ENCODE data around the gene WBP1L. TPM values are rescaled to one million over a fixed set of nuclear protein-coding genes. Genes with fewer than 3 reads are reported as not detected.

WBP1L gene
- total RNA-seq, 1 donor from 2014 or later = 79.7 TPM

DNA sequence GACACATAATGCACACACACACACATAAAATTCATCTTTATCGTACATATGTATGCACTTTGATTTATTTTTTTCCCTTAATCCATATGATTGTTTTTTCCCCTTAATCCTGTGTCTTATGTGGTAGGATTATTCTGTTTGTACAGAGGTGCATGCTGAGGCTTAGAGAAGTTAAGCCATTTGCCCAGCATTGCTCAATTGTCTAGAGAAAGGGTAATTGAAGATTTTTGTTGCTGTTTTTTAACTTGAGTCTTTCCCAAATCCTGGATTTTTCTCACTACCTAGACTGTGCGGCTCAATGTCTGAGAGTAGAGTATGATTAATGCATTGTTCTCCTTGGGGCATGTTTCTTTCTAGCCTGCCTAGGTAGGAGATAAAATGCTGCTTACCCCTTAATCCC, 35.0 kb downstream of the WBP1L start:
- DNase-seq (ENCODE audit: low read depth) = no peak

DNA sequence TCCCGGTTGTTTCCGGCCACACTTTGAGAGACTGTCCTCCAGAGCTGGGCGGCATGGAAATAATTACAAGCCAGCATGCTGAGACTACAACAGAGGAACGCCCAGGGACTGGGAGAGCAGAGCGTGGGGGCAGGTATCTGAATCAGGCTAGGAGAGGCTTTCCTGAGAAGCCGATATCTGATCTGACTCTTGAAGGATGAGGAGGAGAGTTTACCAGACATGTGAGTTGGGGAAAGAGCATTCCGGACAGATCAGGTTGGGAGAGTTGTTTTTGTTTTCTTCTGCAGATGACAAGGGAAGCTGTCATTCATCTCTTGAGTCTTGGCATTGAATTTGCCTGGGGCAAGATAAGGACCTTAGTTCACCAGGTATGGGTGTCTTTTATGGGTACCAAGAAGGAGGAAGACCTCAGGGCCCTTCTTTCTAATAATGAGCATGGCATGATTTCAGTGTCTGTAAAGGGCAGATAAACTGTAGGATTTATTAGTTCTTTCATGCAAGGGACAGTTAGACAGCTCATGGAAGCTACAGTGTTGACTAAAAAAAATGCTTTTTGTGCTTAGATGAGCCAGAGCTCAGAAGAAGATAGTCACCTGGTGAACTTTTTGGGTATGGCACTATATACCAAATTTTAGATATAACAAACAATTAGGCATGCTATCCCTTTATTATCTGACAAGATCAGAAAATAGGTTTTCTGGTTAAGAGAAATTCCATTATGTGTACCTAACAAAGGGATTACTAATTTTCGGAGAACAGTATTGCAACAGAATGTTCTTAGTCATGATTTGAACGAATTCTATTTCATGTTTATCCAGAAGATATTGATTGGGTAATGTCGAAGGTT, 36.2 kb downstream of the WBP1L start:
- no peak for DNase-seq (ENCODE audit: low read depth)

DNA sequence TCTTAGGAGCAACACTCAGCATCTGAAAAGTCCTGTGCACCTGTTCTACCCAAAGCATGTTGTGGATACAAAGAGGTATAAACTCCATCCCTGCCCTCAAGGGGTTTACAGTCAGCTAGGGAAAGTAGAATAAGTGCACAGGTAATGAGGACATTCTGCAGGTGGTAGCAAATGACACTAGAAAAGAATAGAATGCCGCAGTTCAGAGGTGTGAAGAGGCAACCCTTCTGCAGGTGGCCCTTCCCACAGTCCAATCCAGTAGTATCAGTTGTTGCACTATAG, 36.7 kb downstream of the WBP1L start:
- DNase-seq (ENCODE audit: low read depth) = no peak

DNA sequence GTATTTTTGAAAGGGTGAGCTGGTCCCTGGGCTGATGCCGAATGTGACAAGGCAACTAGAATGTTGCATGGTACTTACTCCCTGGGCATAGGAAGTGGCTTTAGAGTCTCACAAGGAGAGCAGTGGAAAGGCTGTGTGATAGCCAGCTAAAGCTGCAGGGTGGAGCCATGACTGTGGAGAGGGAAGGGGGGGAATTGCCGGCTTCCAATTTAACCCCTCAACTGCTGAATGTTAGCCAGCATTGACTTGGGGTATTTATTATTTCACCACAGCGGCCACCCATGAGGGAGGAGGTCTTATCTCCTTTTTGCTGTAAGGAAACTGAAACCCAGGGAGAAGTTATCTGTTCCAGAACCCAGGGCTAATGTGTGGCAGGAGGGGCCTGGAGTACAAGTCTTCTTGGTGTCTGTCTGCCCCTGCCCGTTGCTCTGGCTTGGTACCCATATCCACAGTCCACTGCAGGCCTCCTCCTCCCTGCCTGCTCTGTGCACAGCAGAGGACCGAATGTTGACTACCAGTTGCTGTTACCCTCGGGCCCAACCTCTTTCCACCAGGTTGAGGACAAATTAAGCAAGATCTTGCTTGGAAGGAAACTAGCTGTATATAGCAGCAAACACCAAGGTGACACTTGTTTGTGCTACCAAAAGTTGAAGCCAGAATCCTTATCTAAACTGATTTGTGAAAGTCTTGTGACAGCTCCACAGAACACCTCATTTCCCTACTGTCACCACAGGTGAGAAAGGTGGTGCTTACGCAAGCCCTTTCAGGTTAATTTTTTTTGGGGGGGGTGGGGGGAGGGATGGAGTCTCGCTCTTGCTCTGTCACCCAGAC, 37.6 kb downstream of the WBP1L start:
- no peak for DNase-seq (ENCODE audit: low read depth)

DNA sequence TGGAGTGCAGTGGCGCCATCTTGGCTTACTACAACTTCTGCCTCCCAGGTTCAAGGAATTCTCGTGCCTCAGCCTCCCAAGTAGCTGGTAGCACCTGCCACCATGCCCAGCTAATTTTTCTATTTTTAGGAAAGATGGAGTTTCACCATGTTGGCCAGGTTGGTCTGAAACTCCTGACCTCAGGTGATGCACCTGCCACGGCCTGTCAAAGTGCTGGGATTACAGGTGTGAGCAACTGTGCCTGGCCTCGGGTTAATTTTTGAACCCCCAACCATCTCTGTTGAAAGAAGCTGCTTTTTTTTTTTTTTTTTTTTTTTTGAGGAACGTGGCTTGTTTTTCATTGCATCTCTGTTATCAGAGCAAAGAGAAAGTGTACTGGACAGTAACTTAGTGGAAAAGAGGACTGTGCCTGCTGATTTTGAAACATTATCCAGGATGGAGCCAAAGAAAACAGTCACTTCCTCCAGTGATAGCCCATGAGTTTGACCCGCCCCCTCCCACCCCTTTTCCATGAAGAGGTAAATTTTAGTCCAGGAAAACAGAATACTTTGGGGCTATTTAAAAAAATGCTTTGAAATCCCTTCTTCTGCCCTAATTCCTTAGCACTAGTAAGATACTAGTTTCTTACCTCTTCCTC, 38.3 kb downstream of the WBP1L start:
- DNase-seq (ENCODE audit: low read depth) = no peak

DNA sequence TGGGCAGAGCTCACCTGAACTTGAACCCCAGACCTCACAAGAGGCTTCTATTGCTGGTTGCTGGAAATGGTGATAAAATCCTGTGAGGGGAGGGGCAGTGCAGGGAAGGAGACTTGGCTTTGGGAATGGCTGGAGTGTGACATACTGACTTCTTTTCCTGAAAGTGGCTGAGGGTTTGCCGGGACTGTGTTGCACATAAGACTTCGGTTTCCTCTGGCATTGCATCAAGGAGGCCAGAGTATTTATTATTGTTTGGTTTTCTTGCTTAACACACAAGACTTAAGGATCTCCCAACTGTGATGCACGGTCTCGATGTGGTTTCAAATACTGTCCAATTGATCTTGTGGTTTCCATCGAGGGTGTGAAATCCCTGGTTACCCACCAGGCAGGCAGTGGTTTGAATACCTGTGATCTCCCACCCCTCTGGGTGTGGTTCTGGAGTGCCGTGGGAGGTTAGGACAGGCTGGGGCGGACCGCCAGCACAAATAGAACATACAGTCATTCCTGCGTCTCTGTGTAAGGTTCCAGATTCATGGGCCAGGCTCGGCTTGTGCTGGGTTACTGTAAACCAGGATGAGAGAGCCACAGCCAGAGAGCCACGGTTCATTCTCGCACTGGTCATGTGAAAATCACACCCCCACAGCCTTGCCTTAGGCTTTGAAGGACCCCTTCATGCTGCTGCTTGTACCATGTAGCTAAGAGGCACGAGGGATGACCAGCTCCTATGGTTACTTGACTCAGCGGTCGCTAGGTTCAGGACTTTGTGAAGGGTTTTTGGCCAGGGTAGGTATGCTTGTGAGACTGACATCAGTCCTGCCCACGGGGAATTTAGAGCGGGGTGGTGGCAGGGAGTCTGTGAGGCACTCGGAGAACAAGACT, 39.2 kb downstream of the WBP1L start:
- DNase-seq (ENCODE audit: low read depth) = no peak

DNA sequence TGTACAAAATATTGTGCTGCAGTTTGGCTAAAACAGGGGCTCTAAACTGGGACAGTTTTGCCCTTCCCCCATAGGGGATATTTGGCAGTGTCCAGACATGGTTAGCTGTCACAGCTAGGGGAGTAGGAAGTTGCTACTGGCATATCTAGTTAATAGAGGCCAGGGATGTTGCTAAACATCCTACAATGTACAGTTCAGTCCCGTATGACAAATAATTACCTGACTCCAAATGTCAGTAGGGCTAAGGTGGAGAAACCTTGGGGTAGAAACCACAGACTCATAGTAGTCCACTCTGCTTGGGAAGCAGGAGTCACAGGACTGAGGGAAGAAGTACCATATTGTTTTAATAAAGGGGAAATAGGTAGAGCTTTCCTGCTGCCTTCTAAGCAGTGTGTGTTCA, 39.8 kb downstream of the WBP1L start:
- no peak for DNase-seq (ENCODE audit: low read depth)

DNA sequence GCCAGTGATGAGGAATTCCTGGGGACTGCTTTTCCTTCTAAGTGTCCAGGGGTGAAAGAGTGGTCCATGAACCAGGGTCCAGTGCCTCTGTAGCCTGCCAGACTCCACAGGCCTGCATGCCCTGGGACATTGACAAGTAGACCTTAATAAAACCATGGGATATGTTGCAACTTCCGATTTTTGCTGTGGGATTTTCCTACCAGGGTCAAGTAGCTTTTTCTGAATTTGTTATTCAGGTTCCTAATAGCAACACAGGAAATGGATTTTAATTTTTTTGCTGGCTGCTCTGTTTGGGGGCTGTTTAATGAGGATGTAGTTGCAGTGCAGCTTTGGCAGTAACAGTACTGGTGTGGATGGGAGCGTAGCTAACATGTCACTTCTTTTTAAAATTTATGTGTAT, 42.1 kb downstream of the WBP1L start:
- DNase-seq (ENCODE audit: low read depth) = peak; percentile 35

DNA sequence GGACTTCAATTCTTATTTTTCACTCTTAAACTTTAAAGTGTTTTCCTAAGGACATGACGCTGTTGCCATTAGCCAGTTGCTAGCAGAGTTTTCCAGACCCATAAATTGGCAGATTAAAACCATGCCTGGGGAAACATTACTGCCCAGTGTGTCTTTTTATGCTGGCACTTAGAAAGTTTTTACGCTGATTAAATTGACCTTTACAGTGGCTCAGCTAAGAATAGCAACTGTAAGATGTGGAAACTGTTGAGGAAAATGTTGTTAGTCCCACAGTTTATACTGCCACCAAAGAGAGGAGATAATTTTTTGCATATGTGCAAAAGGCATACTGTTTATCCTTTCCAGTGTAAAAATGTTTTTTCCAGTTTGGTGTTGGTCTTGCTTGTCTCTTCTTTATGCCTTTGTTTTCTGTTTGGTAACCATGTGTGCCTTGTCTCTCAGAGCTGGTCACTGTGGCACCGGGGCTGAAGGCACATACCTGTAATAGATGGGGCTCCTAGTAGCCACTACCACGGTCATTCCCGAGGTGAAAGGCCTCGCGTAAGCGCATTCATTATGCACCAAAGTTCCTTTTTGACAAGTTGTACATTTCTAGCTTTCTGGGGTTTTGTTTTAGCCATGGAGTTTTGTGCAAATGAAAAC, 48.1 kb downstream of the WBP1L start:
- DNase-seq (ENCODE audit: low read depth) = no peak

DNA sequence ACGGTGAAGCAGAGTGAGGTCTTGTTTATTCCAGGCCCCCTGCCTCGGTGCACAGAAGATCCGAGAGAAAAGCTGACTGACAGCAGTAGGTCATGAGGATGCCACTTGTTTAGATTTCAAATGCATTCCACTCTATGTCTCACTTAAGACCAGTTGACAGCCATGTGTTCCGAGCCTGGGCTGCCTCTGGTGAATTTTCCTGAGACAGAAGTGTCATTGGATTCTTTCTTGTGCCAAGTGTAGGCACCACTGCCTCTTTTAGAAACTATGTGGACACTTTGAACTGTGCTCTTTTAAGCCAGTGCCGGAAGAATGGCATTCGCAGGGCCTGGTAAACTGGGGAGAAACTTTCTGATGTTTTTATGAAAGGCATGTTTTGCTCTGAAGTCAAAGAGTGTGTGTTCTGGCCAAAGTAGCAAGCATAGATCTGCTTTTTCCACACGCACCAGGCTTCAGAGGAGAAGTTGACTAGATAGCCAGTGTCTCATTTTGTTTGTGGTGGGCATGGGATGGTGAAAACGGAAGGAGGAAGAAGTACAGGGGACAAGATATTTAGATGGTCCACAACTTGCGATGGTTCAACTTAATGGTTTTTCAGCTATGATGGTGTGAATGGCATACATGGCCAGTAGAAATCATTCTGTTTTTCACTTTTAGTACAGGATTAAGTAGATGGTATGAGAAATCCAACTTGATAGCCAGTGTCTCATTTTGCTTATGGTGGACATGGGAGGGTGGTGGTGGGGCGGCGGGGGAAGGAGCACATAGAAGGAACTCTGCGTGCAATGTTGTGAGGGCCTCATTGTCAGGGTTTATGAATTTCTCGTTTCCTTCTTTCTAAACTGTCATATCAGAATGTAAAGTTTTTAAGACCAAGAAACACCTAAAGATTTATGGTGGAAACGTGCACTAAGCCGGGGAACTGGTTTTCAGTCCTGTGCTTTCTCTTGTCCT, 52.0 kb downstream of the WBP1L start:
- no peak for DNase-seq (ENCODE audit: low read depth)

DNA sequence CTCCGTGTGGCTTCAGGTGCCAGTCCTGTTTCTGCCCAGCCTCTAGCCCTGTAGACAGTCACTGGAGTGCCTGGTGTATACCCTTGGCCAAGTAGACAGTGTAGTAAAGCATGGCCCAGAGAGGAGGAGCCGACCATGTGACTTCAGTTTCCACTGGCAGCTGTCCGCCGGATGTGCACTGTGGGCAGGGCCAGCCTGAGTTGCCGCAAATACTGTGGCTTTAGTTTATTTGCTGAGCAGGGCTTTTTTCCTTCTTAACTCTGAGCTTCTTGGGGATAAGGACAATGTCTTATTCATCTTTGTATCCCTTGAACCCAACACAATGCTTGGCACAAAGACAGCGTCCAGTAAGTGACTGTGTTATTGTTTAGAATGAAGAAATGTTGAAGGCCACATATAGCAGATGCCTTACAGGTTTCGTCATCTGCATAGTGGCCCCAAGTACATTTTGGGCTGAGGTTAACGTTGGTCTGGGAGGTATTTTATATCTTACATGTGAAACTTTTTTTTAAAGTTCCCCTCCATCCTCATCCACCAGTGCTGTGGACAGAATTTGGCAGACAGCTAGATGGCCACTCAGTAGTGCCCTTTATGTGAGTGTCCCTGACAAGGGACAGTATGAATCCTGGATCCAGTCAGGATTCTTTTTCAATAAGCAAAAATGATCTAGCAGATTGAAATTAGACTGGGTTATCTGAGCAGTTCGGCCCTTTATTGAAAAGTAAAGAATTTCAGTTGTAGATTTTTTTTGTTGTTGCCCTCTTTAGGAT, 52.8 kb downstream of the WBP1L start:
- DNase-seq (ENCODE audit: low read depth) = peak; percentile 29

DNA sequence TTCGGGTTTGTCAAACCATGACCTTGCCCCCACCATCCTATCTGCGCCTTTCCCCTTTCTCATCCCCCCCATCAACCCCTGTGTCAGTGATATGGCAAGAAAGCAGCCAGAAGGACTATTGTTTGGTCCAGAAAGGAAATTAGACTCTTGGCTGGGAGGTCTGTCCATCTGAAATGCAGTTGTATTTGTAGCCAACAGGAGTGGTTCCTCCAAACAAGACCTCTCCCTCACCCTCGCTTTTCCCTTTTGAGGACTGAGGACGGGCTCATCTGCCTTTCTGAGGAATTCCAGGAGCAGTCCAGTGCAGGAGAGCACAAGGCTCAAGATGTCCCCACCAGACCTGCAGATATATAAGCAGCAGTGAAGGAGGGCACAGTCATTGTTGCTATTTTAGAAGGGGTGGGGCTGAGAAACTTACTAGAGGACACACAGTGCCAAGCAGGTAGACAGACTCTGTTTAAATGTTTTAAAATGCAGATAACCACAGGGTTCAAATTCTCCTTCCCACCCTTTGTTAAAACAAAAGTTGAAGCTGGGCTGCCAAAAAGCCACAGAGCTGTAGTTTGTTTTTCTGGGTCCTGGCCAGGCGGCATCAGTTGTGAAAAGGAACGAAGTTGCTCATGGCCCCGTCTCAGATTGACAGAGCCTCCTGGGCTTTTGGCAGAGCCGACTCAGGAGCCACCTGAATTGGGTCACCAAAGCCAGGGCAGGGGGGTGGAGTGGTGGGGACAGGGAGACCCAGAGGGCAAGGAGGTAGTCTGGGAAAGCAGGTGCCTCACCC, 56.1 kb downstream of the WBP1L start:
- DNase-seq (ENCODE audit: low read depth) = no peak

DNA sequence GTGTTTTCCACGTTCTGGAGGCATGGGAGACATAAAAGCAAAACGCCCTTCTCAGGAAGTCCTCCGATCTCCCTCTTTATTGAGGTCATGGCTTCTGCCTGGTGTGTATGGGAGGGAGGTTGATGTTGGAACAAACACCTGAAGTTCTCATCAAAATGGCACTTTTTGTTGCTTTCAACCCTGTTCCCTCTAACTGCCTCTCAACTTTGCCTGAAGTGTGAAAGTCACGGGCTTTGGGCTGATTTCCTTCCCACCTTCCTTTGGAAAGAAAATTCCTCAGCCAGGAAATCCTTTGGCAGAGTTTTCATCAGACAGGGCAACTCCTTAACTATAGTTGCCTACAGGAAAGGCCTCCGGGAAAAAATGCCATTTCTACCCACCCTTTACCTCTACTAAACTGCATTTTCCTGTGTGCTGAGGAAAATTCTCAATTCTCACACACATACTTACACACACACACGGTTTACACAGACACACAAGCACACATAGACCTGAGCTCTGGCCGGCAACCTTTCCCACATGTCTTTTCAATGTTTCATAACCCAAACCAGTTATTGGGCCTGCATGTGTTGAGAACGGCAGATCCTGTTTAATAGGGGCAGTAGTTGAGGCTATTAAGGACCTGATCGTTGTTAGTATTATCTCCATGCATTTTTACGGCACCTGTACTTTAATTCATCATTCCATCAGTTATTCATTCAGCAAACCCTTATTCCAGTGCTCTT, 57.0 kb downstream of the WBP1L start:
- DNase-seq (ENCODE audit: low read depth) = no peak

DNA sequence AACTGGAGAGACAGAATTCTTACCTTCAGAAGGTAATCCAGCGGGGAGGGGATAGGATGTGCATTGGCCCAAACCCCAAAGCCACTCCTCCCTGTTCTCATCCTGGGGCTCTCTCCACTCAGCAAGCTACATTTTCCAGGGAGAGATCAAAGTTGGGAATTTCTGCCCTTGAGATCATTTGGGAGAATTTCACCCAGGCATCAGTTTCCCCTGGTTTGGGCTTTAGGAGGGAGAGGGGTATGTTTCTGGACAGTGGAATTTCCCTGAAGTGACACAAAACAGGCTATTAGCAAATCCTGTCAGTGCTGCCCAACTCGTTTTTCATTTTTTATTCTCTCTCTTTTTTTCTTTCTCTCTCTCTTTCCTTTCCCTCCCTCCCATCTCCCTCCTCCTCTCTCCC, 57.7 kb downstream of the WBP1L start:
- peak; percentile 23 for DNase-seq (ENCODE audit: low read depth)

DNA sequence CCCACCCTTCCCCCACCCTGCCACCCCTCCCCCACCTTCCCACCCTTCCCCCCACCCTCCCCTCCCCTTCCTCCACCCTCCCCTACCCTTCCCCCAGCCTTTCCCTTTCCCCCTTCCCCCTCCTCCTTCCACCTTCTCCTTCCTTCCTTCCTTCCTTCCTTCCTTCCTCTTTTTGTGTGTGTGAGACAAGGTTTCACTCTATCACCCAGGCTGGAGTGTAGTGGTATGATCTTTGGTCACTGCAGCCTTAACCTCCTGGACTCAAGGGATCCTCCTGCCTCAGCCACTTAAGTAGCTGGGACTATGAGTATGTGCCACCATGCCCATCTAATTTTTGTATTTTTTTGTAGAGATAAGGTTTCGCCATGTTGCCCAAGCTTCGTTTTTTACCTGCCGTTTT, 58.2 kb downstream of the WBP1L start:
- no peak for DNase-seq (ENCODE audit: low read depth)

DNA sequence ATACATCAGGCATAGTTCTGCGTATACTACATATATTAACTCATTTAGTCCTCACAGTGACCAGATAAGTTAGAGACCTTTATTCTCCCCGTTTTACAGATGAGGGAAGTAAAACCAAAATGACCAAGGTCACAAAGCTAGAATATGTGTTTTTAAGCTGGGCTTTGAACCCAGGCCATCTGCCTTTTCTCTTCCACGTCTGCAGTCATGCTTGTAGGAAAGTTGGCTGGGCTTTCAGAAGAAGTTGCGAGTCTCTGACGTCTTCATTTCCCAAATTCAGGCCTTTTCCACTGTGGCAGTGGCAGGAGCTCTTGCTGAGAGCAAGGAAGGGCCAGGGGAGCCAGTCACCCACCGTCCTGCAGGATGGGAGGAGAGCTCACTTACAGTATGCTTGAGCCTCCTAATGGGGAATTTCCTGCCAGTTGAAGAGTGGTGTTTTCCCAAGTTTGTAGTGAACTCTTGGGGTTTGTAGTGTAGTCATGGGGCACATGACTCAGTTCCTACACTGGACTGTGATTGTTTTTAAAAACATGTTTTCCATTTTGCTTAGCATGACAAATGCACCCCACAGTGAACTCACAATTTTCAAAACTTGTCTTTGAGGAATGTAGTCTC, 59.3 kb downstream of the WBP1L start:
- DNase-seq (ENCODE audit: low read depth) = peak; percentile 94

DNA sequence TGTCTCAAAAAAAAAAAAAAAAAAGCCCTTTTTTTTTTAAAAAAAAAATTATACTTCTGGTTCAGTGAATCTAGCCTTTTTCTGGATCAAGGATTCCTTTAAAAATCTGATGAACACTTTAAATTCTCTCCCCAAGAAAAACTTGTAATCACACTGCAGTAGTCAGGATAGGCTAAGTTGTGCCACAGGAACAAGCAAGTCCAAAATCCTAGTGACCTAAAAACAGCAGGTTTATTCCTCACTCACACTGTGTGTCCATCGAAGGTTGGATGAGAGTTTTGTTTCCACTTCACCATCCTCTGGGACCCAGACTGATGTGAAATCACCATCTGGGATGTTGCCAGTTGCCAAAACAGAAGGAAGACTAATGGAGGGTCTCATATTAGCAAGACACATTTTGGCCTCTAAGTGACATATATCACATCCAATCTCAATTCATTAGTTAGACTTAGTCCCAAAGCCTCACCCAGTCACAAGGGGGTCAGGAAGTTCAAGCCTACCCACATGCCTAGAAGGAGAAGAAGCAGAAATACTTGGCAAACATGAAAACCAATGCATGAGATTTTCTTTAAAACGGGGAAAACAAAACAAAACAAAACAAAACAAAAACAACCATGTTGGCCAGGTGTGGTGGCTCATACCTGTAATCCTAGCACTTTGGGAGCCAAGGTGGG, 60.8 kb downstream of the WBP1L start:
- DNase-seq (ENCODE audit: low read depth) = no peak

All from renal cortical epithelial cell (primary cell).